Gastrocnemius medialis (tissue), 4 donors: ENCODE results near the gene PTTG1IP. TPM values are rescaled to one million over a fixed set of nuclear protein-coding genes. Genes with fewer than 3 reads are reported as not detected.

ENCODE experiments used
- ATAC-seq, 2 donors: fragments of 150-250 bp; one replicate each; pipeline ENCODE4 v1.9.1; 2016
- DNase-seq, 2 donors: peaks; one replicate each; pipeline ENCODE4 v3.0.0-alpha.2; 2019
- H3K27ac ChIP-seq, 4 donors: fragments of 200-600 bp; sonication (generic); 1 replicate in 1 of 4; 2 replicates in 3 of 4; pipeline ENCODE4 v1.5.1; 2016 to 2018; ENCODE audit warnings: mild to moderate bottlenecking in 2 of 4, moderate library complexity in 1 of 4
- H3K27me3 ChIP-seq, 3 donors: fragments of 200-600 bp; sonication (generic) in 2 of 3; 1 replicate in 1 of 3; 2 replicates in 2 of 3; pipeline versions ENCODE4 v1.5.1 to v1.6.0; 2016 to 2019; ENCODE audit warnings: mild to moderate bottlenecking in 1 of 3, moderate library complexity in 1 of 3
- H3K36me3 ChIP-seq, 2 donors: fragments of 200-600 bp; sonication (generic) in 1 of 2; one replicate each; pipeline ENCODE4 v1.5.1; 2017 to 2018
- H3K4me1 ChIP-seq, 2 donors: fragments of 200-600 bp; sonication (generic) in 1 of 2; one replicate each; pipeline ENCODE4 v1.5.1; 2016 to 2017; ENCODE audit warnings: mild to moderate bottlenecking in 2 of 2
- H3K4me3 ChIP-seq, 4 donors: fragments of 200-600 bp; sonication (generic) in 3 of 4; 1 replicate in 1 of 4; 2 replicates in 3 of 4; pipeline ENCODE4 v1.5.1; 2016 to 2019; ENCODE audit warnings: mild to moderate bottlenecking in 2 of 4
- H3K9me3 ChIP-seq, 3 donors: fragments of 200-600 bp; sonication (generic) in 2 of 3; 1 replicate in 1 of 3; 2 replicates in 2 of 3; pipeline ENCODE4 v1.5.1; 2016 to 2019
- POLR2A ChIP-seq, 2 donors: fragments of 450-650 bp; IDR thresholded peaks; one replicate each; pipeline ENCODE4 v1.6.1; 2017; ENCODE audit warnings: antibody characterized with exemption in 2 of 2, mild to moderate bottlenecking in 2 of 2, moderate library complexity in 2 of 2
- in situ Hi-C, 4 donors: fragments of 200-750 bp; cut with MboI; loops; one replicate each; pipeline versions ENCODE4 v1.15.0 to v1.8.0; 2017; ENCODE audit warnings: low sequenced_read_pairs in 4 of 4
- intact Hi-C: fragments of 100-400 bp; cut with DNase I; formaldehyde crosslinking; loops from one replicate; pipeline ENCODE4 v1.15.1; 2023; ENCODE audit warnings: low total_unique reads
- total RNA-seq, 4 donors: library from RNA; depleted of rRNA; stranded (reverse); fragments of >200 nt; gene quantifications; one replicate each; pipeline versions ENCODE4 v1.1.0 to v1.2.3, GENCODE V29; 2016
- TF ChIP-seq, protein P1 (sequence below), 5 experiments: fragments of 450-650 bp in 3 of 5; fragments of 200-600 bp in 2 of 5; sonication (generic) in 2 of 5; IDR thresholded peaks in 4 of 5; conservative IDR thresholded peaks in 1 of 5; 1 replicate in 4 of 5; 2 replicates in 1 of 5; pipeline ENCODE4 v1.5.1; 2016 to 2019; ENCODE audit warnings: antibody characterized with exemption in 5 of 5, mild to moderate bottlenecking in 3 of 5, moderate library complexity in 3 of 5

Gene PTTG1IP
- total RNA-seq, 4 donors from 2014 or later, result 116 to 217 (median 127) TPM

DNA sequence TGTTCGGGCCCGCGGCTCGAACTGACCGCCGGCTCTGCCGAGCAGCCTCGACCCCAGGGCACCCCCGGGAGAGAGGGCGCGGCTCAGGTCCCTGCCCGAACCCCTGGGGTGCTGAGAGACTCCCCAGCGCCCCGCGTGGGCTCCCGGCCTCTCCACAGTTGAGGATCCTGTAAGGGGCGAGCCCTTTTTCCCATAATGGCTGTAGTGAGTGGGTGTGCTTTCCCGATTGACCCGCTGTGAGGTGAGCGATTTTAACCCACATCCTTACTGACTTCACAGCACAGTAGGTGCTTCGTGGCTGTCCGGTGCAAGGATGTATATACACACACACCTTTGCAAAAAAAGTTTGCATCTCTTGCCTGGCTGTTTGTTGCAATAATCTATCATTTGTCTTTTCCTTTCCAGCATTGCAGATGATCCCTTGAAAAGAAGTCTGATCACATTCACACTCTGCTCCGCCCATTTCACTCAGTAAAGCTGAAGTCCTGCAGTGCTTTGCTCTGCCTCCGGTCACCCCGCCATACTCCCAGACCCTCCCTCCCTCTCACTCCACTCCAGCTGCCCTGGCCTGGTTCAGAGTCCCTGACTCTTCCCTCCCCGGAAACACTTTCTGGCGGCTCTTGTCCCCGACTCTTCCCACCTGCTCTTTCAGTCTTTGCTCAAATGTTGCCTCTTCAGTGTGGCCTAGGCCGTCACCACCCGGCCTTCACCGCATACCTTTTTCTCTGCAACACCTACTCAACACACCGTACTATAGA, 70.9 kb downstream of the PTTG1IP start:
- no peak for ATAC-seq
- H3K4me3 ChIP-seq, result peak overlapping the region; percentile 80 to 91 (median 89)
- in situ Hi-C loops (no loop called here), intact Hi-C loops (loop anchor here (1.0 to 10.0 kb wide), 2 partner anchors 15 to 332 kb away; no protein-coding TSS in a partner anchor)
- peaks cover 23 to 39% of the 10 kb centered on the region in 2 donors for H3K4me1 ChIP-seq
- peaks cover 0 to 27% of the 10 kb centered on the region in 2 donors for H3K36me3 ChIP-seq
- H3K27me3 ChIP-seq, result no peaks in the 10 kb centered on the region
- no peak for TF ChIP-seq POLR2A (IDR thresholded peaks at IDR 0.05)
- TF ChIP-seq, protein P1, sequence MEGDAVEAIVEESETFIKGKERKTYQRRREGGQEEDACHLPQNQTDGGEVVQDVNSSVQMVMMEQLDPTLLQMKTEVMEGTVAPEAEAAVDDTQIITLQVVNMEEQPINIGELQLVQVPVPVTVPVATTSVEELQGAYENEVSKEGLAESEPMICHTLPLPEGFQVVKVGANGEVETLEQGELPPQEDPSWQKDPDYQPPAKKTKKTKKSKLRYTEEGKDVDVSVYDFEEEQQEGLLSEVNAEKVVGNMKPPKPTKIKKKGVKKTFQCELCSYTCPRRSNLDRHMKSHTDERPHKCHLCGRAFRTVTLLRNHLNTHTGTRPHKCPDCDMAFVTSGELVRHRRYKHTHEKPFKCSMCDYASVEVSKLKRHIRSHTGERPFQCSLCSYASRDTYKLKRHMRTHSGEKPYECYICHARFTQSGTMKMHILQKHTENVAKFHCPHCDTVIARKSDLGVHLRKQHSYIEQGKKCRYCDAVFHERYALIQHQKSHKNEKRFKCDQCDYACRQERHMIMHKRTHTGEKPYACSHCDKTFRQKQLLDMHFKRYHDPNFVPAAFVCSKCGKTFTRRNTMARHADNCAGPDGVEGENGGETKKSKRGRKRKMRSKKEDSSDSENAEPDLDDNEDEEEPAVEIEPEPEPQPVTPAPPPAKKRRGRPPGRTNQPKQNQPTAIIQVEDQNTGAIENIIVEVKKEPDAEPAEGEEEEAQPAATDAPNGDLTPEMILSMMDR (IDR thresholded peaks at IDR 0.05 in 4 of 5, conservative IDR thresholded peaks at IDR 0.05 in 1 of 5), result no peak
- no peak for DNase-seq
- peak overlapping the region; percentile 86 to 95 (median 90) for H3K27ac ChIP-seq
- H3K9me3 ChIP-seq, result no peaks in the 10 kb centered on the region

DNA sequence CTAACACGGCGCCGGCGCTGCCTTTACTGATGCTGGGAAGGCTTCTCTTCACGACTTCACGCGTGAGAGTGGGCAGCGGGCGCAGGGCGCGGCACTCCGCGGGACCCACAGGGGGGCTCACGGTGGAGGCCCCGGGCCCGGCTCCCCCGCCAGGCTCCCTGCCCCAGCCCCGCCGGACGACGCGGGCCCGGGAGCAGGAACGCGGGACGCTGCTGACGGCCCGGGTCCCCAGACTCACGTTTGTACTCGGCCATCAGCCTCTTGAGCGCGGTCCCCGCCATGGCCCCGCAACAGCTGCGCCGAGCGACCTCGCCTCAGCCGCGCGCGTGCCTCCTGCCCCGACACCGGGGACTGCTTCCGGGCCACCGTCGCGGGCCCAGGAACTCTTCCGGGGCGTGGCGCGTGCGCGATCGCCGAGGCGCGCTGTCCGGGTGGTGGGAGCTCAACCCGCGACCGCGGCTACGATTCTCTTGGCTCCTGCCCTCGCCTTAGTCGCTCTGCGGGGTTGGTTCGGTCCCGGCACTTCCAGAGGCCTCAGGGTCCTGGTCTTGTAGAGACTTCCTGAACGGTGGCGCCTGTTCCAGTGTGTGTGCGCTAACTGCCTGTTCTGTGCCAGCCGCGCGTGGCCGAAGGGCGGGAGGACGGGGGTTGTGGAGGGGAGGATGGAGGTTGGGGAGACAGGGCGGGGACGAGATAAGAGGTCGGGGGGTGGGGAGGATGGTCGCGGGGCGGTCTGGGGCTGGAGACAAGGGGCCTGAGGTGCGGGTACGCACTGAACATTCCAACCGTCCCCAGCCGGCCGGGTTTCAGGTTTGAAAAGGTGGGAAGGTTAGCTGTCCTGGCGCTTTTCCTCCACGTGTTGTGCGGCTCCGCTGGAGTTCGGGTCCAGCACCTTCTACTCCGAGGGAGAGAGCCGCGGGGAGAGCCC, 71.8 kb downstream of the PTTG1IP start, which contains the start of gene UBE2G2:
TSS of gene UBE2G2 (minus strand) at position 353 of the 928 bp plus-strand sequence. CDS start at position 281, 72 bp downstream.
- no peaks in the 10 kb centered on the region for H3K9me3 ChIP-seq
- peak within 1 kb of the TSS; percentile 80 to 91 (median 89) for H3K4me3 ChIP-seq
- in situ Hi-C loops, result no loop called here
- peak; percentile 91 to 92 for ATAC-seq
- TF ChIP-seq, protein P1 (IDR thresholded peaks at IDR 0.05 in 4 of 5, conservative IDR thresholded peaks at IDR 0.05 in 1 of 5), result no peak
- peak; percentile 87 to 91 for TF ChIP-seq POLR2A (IDR thresholded peaks at IDR 0.05)
- intact Hi-C loops, result loop anchor here (1.0 to 10.0 kb wide), 4 partner anchors 16 to 333 kb away; no protein-coding TSS in a partner anchor
- H3K27ac ChIP-seq, result peak within 1 kb of the TSS; percentile 86 to 95 (median 90)
- H3K27me3 ChIP-seq, result no peaks in the 10 kb centered on the region
- peaks cover 23 to 39% of the 10 kb centered on the region in 2 donors for H3K4me1 ChIP-seq
- H3K36me3 ChIP-seq, result peaks cover 0 to 19% of the 10 kb centered on the region in 2 donors
- peak; percentile 59 to 74 for DNase-seq

DNA sequence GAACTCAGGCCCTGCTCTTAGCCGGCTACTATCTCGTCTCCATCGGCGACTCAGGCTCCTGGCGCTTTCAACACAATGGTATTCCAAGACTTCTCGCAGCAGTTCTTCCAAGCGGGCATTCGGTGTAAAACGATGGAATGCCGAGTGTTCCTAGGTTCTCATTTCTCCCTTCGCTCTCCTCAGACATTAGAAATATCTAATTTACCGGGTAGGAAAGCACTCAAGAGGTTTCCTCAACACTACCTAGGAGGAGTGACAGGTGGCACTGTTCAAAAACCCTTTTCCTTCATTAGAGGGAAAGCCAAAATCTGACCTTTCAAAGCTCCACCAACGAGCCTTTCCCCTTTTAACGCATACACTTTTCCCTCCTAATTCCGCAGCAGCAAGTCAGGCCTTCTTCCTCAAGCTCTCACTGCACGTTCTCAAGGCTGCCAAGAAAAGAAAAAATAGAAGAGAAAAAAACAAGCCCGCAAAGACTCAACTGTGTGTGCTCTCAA, 72.5 kb downstream of the PTTG1IP start:
- Histone ChIP-seq H3K4me3 (peak overlapping the region; percentile 80 to 91 (median 89)), H3K27me3 (no peaks in the 10 kb centered on the region), H3K9me3 (no peaks in the 10 kb centered on the region), H3K4me1 (peaks cover 24 to 42% of the 10 kb centered on the region in 2 donors), H3K27ac (peak overlapping the region; percentile 86 to 95 (median 90)), H3K36me3 (peaks cover 0 to 11% of the 10 kb centered on the region in 2 donors)
- TF ChIP-seq, protein P1 (IDR thresholded peaks at IDR 0.05 in 4 of 5, conservative IDR thresholded peaks at IDR 0.05 in 1 of 5), result peak in 3 of 5 experiments; percentile 38 to 53 (median 42)
- no peak for TF ChIP-seq POLR2A (IDR thresholded peaks at IDR 0.05)
- in situ Hi-C loops (no loop called here), intact Hi-C loops (loop anchor here (1.0 to 10.0 kb wide), 3 partner anchors 74 to 334 kb away; no protein-coding TSS in a partner anchor)
- peak; percentile 77 to 85 for ATAC-seq
- DNase-seq, result no peak

DNA sequence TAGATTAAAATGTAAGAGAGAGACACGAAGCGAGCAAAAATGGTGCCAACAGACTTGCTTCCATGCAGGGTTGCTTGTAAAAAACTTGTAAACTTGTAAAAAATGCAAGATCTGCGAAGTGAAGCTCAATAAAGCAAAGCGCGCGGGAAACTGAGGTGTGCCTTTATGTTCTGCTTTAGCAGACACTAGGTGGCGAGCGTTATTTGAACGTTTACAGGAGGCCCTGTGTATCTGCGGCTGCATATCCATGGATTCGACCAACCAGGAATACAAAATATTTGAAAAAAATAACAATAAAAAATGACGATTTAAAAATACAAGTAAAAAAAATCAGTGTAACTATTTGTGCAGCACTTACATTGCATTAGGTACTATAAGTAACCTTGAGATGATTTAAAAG, 73.4 kb downstream of the PTTG1IP start:
- no peaks in the 10 kb centered on the region for H3K9me3 ChIP-seq
- DNase-seq, result no peak
- H3K27me3 ChIP-seq, result no peaks in the 10 kb centered on the region
- ATAC-seq, result no peak
- peak overlapping the region; percentile 80 to 91 (median 89) for H3K4me3 ChIP-seq
- peak overlapping the region in 2 of 4 donors; percentile 86 to 87 for H3K27ac ChIP-seq
- intact Hi-C loops (loop anchor here (2.0 to 10.0 kb wide), 2 partner anchors 139 to 335 kb away; no protein-coding TSS in a partner anchor), in situ Hi-C loops (no loop called here)
- H3K4me1 ChIP-seq, result peaks cover 33 to 45% of the 10 kb centered on the region in 2 donors
- no peak for TF ChIP-seq POLR2A (IDR thresholded peaks at IDR 0.05)
- TF ChIP-seq, protein P1 (IDR thresholded peaks at IDR 0.05 in 4 of 5, conservative IDR thresholded peaks at IDR 0.05 in 1 of 5), result peak in 2 of 5 experiments; percentile 15 to 34
- H3K36me3 ChIP-seq, result peaks cover 0 to 10% of the 10 kb centered on the region in 2 donors
